CD4-positive, alpha-beta T cell treated with Interleukin-2 at 100 ng/mL for 4 hours (primary cell): ENCODE results near the gene UIMC1.
A peak's percentile ranks its signal among the peaks of the same experiment; 100 is the strongest.

Source experiments
- DNase-seq: peaks from one replicate; pipeline ENCODE4 v3.0.0-alpha.2; 2020; ENCODE audit warnings: low spot score

UIMC1 gene

GRCh38 chr5:176952531-176953193 lies 53.9 kb downstream of the UIMC1 start:
- DNase-seq: no peak

GRCh38 chr5:176948458-176948857 lies 58.1 kb downstream of the UIMC1 start:
- DNase-seq: no peak

- DNase-seq: no peak
These were observed 58.7 kb downstream of the UIMC1 start for GRCh38 chr5:176947847-176948246.

- DNase-seq: no peak
These were observed 62.3 kb downstream of the UIMC1 start for GRCh38 chr5:176944268-176944667.

- no peak for DNase-seq
These were observed 62.8 kb downstream of the UIMC1 start for GRCh38 chr5:176943816-176944215.

- no peak for DNase-seq
These were observed 64.6 kb downstream of the UIMC1 start for GRCh38 chr5:176941951-176942350.

- DNase-seq: no peak
These were observed 68.1 kb downstream of the UIMC1 start for GRCh38 chr5:176938472-176938871.

GRCh38 chr5:176935017-176935416 lies 71.6 kb downstream of the UIMC1 start:
- DNase-seq: no peak

- DNase-seq: no peak
These were observed 72.2 kb downstream of the UIMC1 start for GRCh38 chr5:176934309-176934930.

- peak; percentile 3 for DNase-seq
These were observed 76.9 kb downstream of the UIMC1 start for GRCh38 chr5:176929654-176930053.

GRCh38 chr5:176927562-176927961 lies 79.0 kb downstream of the UIMC1 start:
- DNase-seq: no peak

- DNase-seq: no peak
These were observed 83.8 kb downstream of the UIMC1 start for GRCh38 chr5:176922817-176923216.

GRCh38 chr5:176921714-176922113 lies 84.9 kb downstream of the UIMC1 start:
- DNase-seq: no peak

GRCh38 chr5:176918613-176919012 lies 88.0 kb downstream of the UIMC1 start:
- no peak for DNase-seq

- DNase-seq: no peak
These were observed 90.2 kb downstream of the UIMC1 start for GRCh38 chr5:176916337-176916736.

GRCh38 chr5:176915906-176916305 lies 90.7 kb downstream of the UIMC1 start:
- no peak for DNase-seq

- DNase-seq: no peak
These were observed 94.5 kb downstream of the UIMC1 start for GRCh38 chr5:176912115-176912514.

GRCh38 chr5:176908675-176909368 lies 97.8 kb downstream of the UIMC1 start:
- no peak for DNase-seq

- no peak for DNase-seq
These were observed 99.8 kb downstream of the UIMC1 start for GRCh38 chr5:176906796-176907195.

GRCh38 chr5:176906126-176906525 lies 100.5 kb downstream of the UIMC1 start:
- DNase-seq: no peak

- no peak for DNase-seq
These were observed 102.3 kb downstream of the UIMC1 start for GRCh38 chr5:176904276-176904675.

GRCh38 chr5:176902911-176903664 lies 103.5 kb downstream of the UIMC1 start:
- DNase-seq: no peak
